AG09319 (cell line): ENCODE measurements around the gene NOC4L.
"Not testable (repeated sequence)": the region's sequence is repeated elsewhere in the genome, so short reads cannot be mapped to it uniquely, and the experiment has no call there.

Experiments used
- DNase-seq: peaks from one replicate; pipeline ENCODE4 v3.0.0-alpha.2; 2010; ENCODE audit warnings: low read depth; ENCODE audit errors: extremely low read depth
- CTCF ChIP-seq: IDR thresholded peaks from 2 replicates; pipeline ENCODE4 v1.5.1; 2011; ENCODE audit warnings: low read depth, mild to moderate bottlenecking, inconsistent platforms, low read length, moderate library complexity

The NOC4L gene

GRCh38 chr12:132146098-132146497, 1.8 kb downstream of the NOC4L start:
- DNase-seq: no peak
- no peak for TF ChIP-seq CTCF

GRCh38 chr12:132146772-132147422, 2.6 kb downstream of the NOC4L start:
- no peak for DNase-seq
- TF ChIP-seq CTCF: no peak

GRCh38 chr12:132147423-132148367, 3.4 kb downstream of the NOC4L start:
- no peak for TF ChIP-seq CTCF
- DNase-seq: no peak

GRCh38 chr12:132148368-132149045, 4.2 kb downstream of the NOC4L start:
- no peak for DNase-seq
- TF ChIP-seq CTCF: no peak

- DNase-seq: not testable (repeated sequence)
Measured at GRCh38 chr12:132149526-132149925, 5.3 kb downstream of the NOC4L start.

- no peak for DNase-seq
- no peak for TF ChIP-seq CTCF
Measured at GRCh38 chr12:132150780-132151144, 6.5 kb downstream of the NOC4L start.

- no peak for DNase-seq
- TF ChIP-seq CTCF: no peak
Measured at GRCh38 chr12:132151145-132151765, 7.0 kb downstream of the NOC4L start.
